Measurements from ENCODE around the gene TFB2M. TPM values are rescaled to one million over a fixed set of nuclear protein-coding genes. Genes with fewer than 3 reads are reported as not detected.

The TFB2M gene
- total RNA-seq, 4 donors from 2014 or later: 5.6 to 8.4 (median 6.5) TPM

DNA sequence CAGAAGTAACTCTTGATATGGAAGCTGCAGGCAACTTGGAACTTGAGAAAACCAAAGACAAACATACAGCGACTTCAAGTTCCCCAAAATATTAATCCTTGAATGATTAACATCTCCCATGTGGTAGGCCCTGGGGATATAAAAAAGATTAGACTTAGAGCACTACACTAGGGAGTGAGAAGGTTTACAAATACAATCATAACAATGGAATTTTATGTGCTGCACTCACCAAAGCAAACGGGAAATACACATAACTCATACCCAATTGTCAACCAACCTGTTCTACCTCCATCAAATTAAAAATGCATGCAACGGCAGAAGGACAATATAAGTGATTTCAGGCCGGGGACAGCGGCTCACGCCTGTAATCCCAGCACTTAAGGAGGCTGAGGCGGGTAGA, 62.7 kb downstream of the TFB2M start:
- TF ChIP-seq POLR2A (IDR thresholded peaks at IDR 0.05): no peak
- TF ChIP-seq, protein P1, sequence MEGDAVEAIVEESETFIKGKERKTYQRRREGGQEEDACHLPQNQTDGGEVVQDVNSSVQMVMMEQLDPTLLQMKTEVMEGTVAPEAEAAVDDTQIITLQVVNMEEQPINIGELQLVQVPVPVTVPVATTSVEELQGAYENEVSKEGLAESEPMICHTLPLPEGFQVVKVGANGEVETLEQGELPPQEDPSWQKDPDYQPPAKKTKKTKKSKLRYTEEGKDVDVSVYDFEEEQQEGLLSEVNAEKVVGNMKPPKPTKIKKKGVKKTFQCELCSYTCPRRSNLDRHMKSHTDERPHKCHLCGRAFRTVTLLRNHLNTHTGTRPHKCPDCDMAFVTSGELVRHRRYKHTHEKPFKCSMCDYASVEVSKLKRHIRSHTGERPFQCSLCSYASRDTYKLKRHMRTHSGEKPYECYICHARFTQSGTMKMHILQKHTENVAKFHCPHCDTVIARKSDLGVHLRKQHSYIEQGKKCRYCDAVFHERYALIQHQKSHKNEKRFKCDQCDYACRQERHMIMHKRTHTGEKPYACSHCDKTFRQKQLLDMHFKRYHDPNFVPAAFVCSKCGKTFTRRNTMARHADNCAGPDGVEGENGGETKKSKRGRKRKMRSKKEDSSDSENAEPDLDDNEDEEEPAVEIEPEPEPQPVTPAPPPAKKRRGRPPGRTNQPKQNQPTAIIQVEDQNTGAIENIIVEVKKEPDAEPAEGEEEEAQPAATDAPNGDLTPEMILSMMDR (IDR thresholded peaks at IDR 0.05): no peak
- H3K27ac ChIP-seq: no peak overlapping the region

DNA sequence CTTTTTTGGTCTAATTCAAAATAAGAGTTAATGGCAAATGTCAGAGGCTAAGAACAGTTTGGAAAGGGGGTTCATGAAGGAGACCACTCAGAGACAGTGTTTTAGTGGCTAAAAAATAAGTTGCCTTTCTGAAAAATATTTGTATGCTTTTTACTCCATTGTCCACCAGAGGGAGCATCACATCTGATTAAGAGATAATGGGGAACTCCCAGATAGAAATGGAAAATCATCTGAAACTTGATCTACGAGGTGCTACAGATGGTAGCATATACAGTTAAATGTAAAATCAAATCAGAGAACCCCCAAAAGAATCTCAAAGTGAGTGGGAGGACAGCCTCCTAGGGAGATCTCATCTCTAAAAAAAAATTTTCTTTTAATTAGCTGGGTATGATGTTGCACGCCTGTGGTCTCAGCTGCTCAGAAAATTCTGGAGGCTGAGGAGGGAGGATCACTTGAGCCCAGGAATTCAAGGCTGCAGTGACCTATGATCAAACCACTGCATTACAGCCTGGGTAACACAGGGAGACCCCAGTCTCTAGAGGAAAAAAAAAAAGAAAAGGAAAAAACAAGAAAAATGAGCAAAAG, 68.6 kb downstream of the TFB2M start:
- no peak for TF ChIP-seq POLR2A (IDR thresholded peaks at IDR 0.05)
- TF ChIP-seq, protein P1 (IDR thresholded peaks at IDR 0.05): peak; percentile 65 to 88 (median 78)
- no peak overlapping the region for H3K27ac ChIP-seq
- no peak overlapping the region for H3K4me3 ChIP-seq
- no peaks in the 10 kb centered on the region for H3K36me3 ChIP-seq
- H3K27me3 ChIP-seq: no peaks in the 10 kb centered on the region
- DNase-seq: no peak
- H3K4me1 ChIP-seq: no peaks in the 10 kb centered on the region
- no peaks in the 10 kb centered on the region for H3K9me3 ChIP-seq

More for the DNA sequence above, 62.7 kb downstream of the TFB2M start:
- Histone ChIP-seq H3K9me3 (no peaks in the 10 kb centered on the region), H3K4me1 (peaks cover 0 to 10% (median 2%) of the 10 kb centered on the region in 4 donors), H3K36me3 (no peaks in the 10 kb centered on the region), H3K27me3 (no peaks in the 10 kb centered on the region), H3K4me3 (no peak overlapping the region)
- DNase-seq: no peak

DNA sequence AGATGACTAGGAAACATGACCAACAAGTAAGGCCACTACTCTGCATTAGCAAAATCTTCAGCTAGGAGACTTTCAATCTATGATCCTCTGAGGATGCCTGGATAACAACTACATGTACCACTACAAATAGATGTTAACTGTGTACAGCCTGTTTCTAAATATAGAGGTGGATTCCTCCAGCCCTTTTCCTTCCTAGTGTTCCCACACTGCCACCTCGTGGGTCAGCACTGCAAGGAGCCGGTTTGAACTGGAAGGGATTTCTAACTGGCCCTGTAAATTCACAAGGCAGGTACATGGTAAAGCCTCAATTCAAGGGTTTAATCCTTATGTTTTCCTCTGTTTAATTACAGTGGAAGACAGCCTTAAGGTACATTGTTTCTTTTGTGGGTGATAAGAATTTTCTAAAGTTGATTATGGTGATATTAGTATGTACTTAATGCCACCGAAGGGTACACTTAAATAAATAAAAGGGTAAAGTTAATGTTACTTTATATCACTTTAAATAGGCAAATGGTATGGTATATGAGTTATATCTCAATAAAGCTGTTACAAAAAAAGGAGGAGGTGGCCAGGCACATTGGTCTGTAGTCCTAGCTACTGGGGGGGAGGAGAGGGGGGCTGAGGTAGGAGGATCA, 73.3 kb downstream of the TFB2M start:
- TF ChIP-seq, protein P1 (IDR thresholded peaks at IDR 0.05): peak in 5 of 6 experiments; percentile 12 to 61 (median 52)
- no peak for TF ChIP-seq POLR2A (IDR thresholded peaks at IDR 0.05)
- Histone ChIP-seq H3K27ac (no peak overlapping the region), H3K36me3 (no peaks in the 10 kb centered on the region), H3K4me3 (no peak overlapping the region), H3K4me1 (no peaks in the 10 kb centered on the region), H3K9me3 (no peaks in the 10 kb centered on the region), H3K27me3 (no peaks in the 10 kb centered on the region)
- peak in 2 of 3 donors; percentile 66 to 82 for DNase-seq

DNA sequence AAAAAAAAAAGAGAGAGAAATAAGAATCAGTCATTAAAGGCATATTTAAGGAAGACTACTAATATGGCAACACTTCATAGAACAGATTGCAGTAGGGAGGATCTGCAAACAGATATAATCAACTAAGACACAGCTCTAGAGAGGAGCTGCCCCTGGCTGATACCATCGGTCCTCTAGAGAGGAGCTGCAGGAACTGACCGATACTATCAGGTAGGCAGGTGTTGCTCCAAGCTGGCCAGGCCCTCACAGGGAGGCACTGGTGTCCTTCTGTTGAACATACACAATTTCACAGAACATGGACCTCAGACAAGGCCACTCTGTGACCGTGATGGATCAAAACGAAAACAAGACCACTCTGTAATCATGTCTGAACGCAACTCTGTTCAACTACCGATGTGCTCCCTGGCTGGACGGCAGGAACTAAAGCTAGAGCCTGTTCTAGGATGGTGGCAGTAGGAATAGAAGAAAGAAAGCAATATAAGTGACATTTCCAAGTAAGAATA, 74.5 kb downstream of the TFB2M start:
- no peak for TF ChIP-seq POLR2A (IDR thresholded peaks at IDR 0.05)
- TF ChIP-seq, protein P1 (IDR thresholded peaks at IDR 0.05): no peak
- DNase-seq: no peak
- Histone ChIP-seq H3K9me3 (no peaks in the 10 kb centered on the region), H3K4me3 (no peak overlapping the region), H3K4me1 (no peaks in the 10 kb centered on the region), H3K27me3 (no peaks in the 10 kb centered on the region), H3K27ac (no peak overlapping the region), H3K36me3 (no peaks in the 10 kb centered on the region)

Small RNAs within 50 kb of the gene (small RNA-seq; reads per million reads assigned to genes)
- gene AL356583.2: 0 reads per million in 2 donors

Other genes with a start within 250 kb of the TFB2M start
- 10 to 100 TPM; 19.8 to 55.3 (median 26.9) TPM for gene SMYD3, start 59.0 kb downstream of the TFB2M start, total RNA-seq
- 10 to 100 TPM; 62.0 to 75.7 (median 69.8) TPM for gene CNST, start 195 bp upstream of the TFB2M start, total RNA-seq
- gene SCCPDH, start 158.1 kb upstream of the TFB2M start, total RNA-seq: 10 to 100 TPM; 14.0 to 67.1 (median 33.9) TPM

All from Peyer's patch (tissue), 4 donors.